HCT116 (cell line): Measurements from ENCODE around the gene SNRNP25. TPM values are rescaled to one million over a fixed set of nuclear protein-coding genes. Genes with fewer than 3 reads are reported as not detected.

Source experiments
- ATAC-seq: fragments of 200-7000 bp; cut with Tn5 transposase; 2 replicates; pipeline ENCODE4 v1.9.1; 2020; ENCODE audit warnings: mild to moderate bottlenecking, moderate library complexity
- BruUV-seq: library from RNA; stranded (reverse); fragments of 400-500 nt; replicated peaks from 2 replicates; lab custom pipeline; 2021; lab: Mats Ljungman, UMichigan
- CTCF ChIA-PET: fragments of 300-600 bp; sonication (Branson Sonifier 250); formaldehyde crosslinking; loops from one replicate; lab custom pipeline; 2021; ENCODE audit warnings: antibody characterized with exemption; lab: Charles Lee
- POLR2A ChIA-PET: fragments of 300-600, 350-600 bp; sonication (Branson Sonifier 250); formaldehyde crosslinking; loops from one replicate; lab custom pipeline; 2021; ENCODE audit warnings: antibody characterized with exemption; lab: Charles Lee
- RAD21 ChIA-PET, 2 experiments: fragments of 300-600 bp; sonication (Branson Sonifier 250); formaldehyde crosslinking; loops; one replicate each; lab custom pipeline; 2023; ENCODE audit warnings: low total read pairs in 2 of 2; ENCODE audit not compliant: uncharacterized antibody in 2 of 2, unreplicated experiment in 2 of 2, low non-redundant PET in 1 of 2; lab: Charles Lee
- DNase-seq: peaks from one replicate; pipeline ENCODE4 v3.0.0-alpha.2; 2010; ENCODE audit warnings: low read depth, low spot score
- H2AFZ ChIP-seq: fragments of 200-600 bp; shearing (Covaris generic), sonication (generic); 2 replicates; pipeline ENCODE4 v1.6.1; 2017; ENCODE audit warnings: low read depth, mixed run types, mixed read lengths, antibody characterized with exemption, low read length; ENCODE audit not compliant: poor library complexity, severe bottlenecking
- H3K27ac ChIP-seq: 2 replicates; pipeline ENCODE4 v1.5.1; 2012; ENCODE audit warnings: low read depth, low read length
- H3K27me3 ChIP-seq: fragments of 200-600 bp; sonication (generic); 2 replicates; pipeline ENCODE4 v1.6.1; 2016; ENCODE audit warnings: mixed run types, low read length, mixed read lengths; ENCODE audit not compliant: insufficient read depth
- H3K36me3 ChIP-seq, 2 experiments: fragments of 200-500 bp in 1 of 2; fragments of 200-600 bp in 1 of 2; sonication (Bioruptor generic) in 1 of 2; sonication (generic) in 1 of 2; 2 replicates each; pipeline versions ENCODE4 v1.5.1 to v1.6.1; 2014 to 2016; ENCODE audit warnings: low read length in 2 of 2, inconsistent platforms in 1 of 2, mixed read lengths in 1 of 2, mixed run types in 1 of 2; ENCODE audit not compliant: insufficient read depth in 2 of 2, control insufficient read depth in 1 of 2
- H3K4me1 ChIP-seq, 2 experiments: fragments of 200-600 bp in 1 of 2; sonication (generic) in 1 of 2; 2 replicates each; pipeline versions ENCODE4 v1.5.1 to v1.6.1; 2012 to 2017; ENCODE audit warnings: low read length in 2 of 2, inconsistent platforms in 1 of 2, mild to moderate bottlenecking in 1 of 2, mixed read lengths in 1 of 2, mixed run types in 1 of 2, moderate library complexity in 1 of 2; ENCODE audit not compliant: insufficient read depth in 2 of 2, control insufficient read depth in 1 of 2
- H3K4me2 ChIP-seq: fragments of 200-600 bp; sonication (generic); 2 replicates; pipeline ENCODE4 v1.6.1; 2017; ENCODE audit warnings: mixed run types, low read length, mixed read lengths
- H3K4me3 ChIP-seq, 2 experiments: fragments of 200-600 bp in 1 of 2; sonication (generic) in 1 of 2; replicated peaks in 1 of 2; 2 replicates each; pipeline ENCODE4 v1.5.1; 2011 to 2016; ENCODE audit warnings: low read length in 2 of 2, control low read depth in 1 of 2, low read depth in 1 of 2, mild to moderate bottlenecking in 1 of 2, mixed read lengths in 1 of 2, mixed run types in 1 of 2
- H3K79me2 ChIP-seq: fragments of 200-600 bp; sonication (generic); 2 replicates; pipeline ENCODE4 v1.6.1; 2017; ENCODE audit warnings: mild to moderate bottlenecking, mixed run types, low read length, moderate library complexity, mixed read lengths; ENCODE audit not compliant: insufficient read depth
- H3K9ac ChIP-seq: fragments of 200-600 bp; sonication (generic); 2 replicates; pipeline ENCODE4 v1.6.1; 2016; ENCODE audit warnings: low read length, mixed read lengths
- H3K9me2 ChIP-seq: fragments of 200-600 bp; sonication (generic), shearing (Covaris generic); 2 replicates; pipeline ENCODE4 v1.6.1; 2017; ENCODE audit warnings: mixed run types, mild to moderate bottlenecking, moderate library complexity; ENCODE audit not compliant: insufficient read depth
- H3K9me3 ChIP-seq, 2 experiments: fragments of 200-500 bp in 1 of 2; fragments of 200-600 bp in 1 of 2; sonication (Bioruptor generic) in 1 of 2; sonication (generic) in 1 of 2; 2 replicates each; pipeline ENCODE4 v1.6.1; 2014 to 2017; ENCODE audit warnings: low read length in 2 of 2, mixed read lengths in 2 of 2, inconsistent platforms in 1 of 2, low read depth in 1 of 2, mild to moderate bottlenecking in 1 of 2, mixed run types in 1 of 2, moderate library complexity in 1 of 2; ENCODE audit not compliant: control insufficient read depth in 1 of 2, insufficient read depth in 1 of 2
- H4K20me1 ChIP-seq: fragments of 200-600 bp; sonication (generic), shearing (Covaris generic); 2 replicates; pipeline ENCODE4 v1.6.1; 2017; ENCODE audit warnings: mixed run types, mild to moderate bottlenecking, moderate library complexity; ENCODE audit not compliant: insufficient read depth
- CEBPB ChIP-seq: IDR thresholded peaks from 2 replicates; pipeline ENCODE4 v1.6.1; 2012; ENCODE audit warnings: low read depth
- EGR1 ChIP-seq: IDR thresholded peaks from 2 replicates; pipeline ENCODE4 v1.6.1; 2012; ENCODE audit warnings: low read depth
- ELF1 ChIP-seq: IDR thresholded peaks from 2 replicates; pipeline ENCODE4 v1.6.1; 2012; ENCODE audit warnings: low read depth, borderline replicate concordance
- EZH2 ChIP-seq: fragments of 200-600 bp; sonication (generic); IDR thresholded peaks from 2 replicates; pipeline ENCODE4 v1.6.1; 2017; ENCODE audit warnings: antibody characterized with exemption, mixed run types
- EZH2phosphoT487 ChIP-seq: fragments of 200-600 bp; IDR thresholded peaks from 2 replicates; pipeline ENCODE4 v1.6.1; 2018; ENCODE audit warnings: antibody characterized with exemption, borderline replicate concordance
- FOSL1 ChIP-seq: IDR thresholded peaks from 2 replicates; pipeline ENCODE4 v1.6.1; 2012; ENCODE audit warnings: low read depth
- JUND ChIP-seq: IDR thresholded peaks from 2 replicates; pipeline ENCODE4 v1.6.1; 2012
- MAX ChIP-seq: IDR thresholded peaks from 2 replicates; pipeline ENCODE4 v1.6.1; 2012
- POLR2AphosphoS5 ChIP-seq: IDR thresholded peaks from 2 replicates; pipeline ENCODE4 v1.6.1; 2011; ENCODE audit warnings: mild to moderate bottlenecking, low read depth, low read length, moderate library complexity
- RAD21 ChIP-seq: IDR thresholded peaks from 2 replicates; pipeline ENCODE4 v1.6.1; 2012; ENCODE audit warnings: low read depth, mild to moderate bottlenecking
- REST ChIP-seq: IDR thresholded peaks from 2 replicates; pipeline ENCODE4 v1.6.1; 2012; ENCODE audit warnings: low read depth
- SIN3A ChIP-seq: IDR thresholded peaks from 2 replicates; pipeline ENCODE4 v1.6.1; 2012; ENCODE audit warnings: low read depth
- SP1 ChIP-seq: IDR thresholded peaks from 2 replicates; pipeline ENCODE4 v1.6.1; 2012; ENCODE audit warnings: low read depth
- TCF7L2 ChIP-seq: IDR thresholded peaks from 2 replicates; pipeline ENCODE4 v1.7.0; 2011; ENCODE audit warnings: borderline replicate concordance, inconsistent platforms; ENCODE audit not compliant: insufficient read depth, insufficient read length; ENCODE audit errors: extremely low read depth
- YY1 ChIP-seq: IDR thresholded peaks from 2 replicates; pipeline ENCODE4 v1.6.1; 2011; ENCODE audit warnings: low read length, low read depth, moderate library complexity, mild to moderate bottlenecking; ENCODE audit not compliant: insufficient replicate concordance; ENCODE audit errors: extremely low read depth
- ZFX ChIP-seq: fragments of 450-650 bp; IDR thresholded peaks from 2 replicates; pipeline ENCODE4 v1.6.1; 2017
- ZNF274 ChIP-seq: fragments of 200-500 bp; sonication (Bioruptor generic); IDR thresholded peaks from 2 replicates; pipeline ENCODE4 v1.6.1; 2014; ENCODE audit warnings: mild to moderate bottlenecking, low read depth, low read length, inconsistent platforms
- intact Hi-C: fragments of 100-400 bp; cut with micrococcal nuclease; formaldehyde crosslinking; loops from 2 replicates; pipeline ENCODE4 v1.10.0; 2022
- total RNA-seq: library from RNA; stranded (reverse); gene quantifications from one replicate; pipeline ENCODE4 v1.2.1, GENCODE V29; 2021; ENCODE audit not compliant: unreplicated experiment
- TF ChIP-seq, protein P1 (sequence below): IDR thresholded peaks from 2 replicates; pipeline ENCODE4 v1.6.1; 2011; ENCODE audit warnings: mild to moderate bottlenecking, low read length, moderate library complexity; ENCODE audit not compliant: insufficient replicate concordance; ENCODE audit errors: extremely low read depth
- TF ChIP-seq, protein P2 (sequence below): IDR thresholded peaks from 2 replicates; pipeline ENCODE4 v1.6.1; 2012
- TF ChIP-seq, protein P3 (sequence below), 3 experiments: fragments of 200-600 bp in 1 of 3; sonication (generic) in 1 of 3; IDR thresholded peaks in 2 of 3; conservative IDR thresholded peaks in 1 of 3; 2 replicates each; pipeline ENCODE4 v1.5.1; 2012 to 2017; ENCODE audit warnings: low read depth in 2 of 3, low read length in 2 of 3, antibody characterized with exemption in 1 of 3, borderline replicate concordance in 1 of 3, control low read depth in 1 of 3, mild to moderate bottlenecking in 1 of 3, mixed read lengths in 1 of 3, mixed run types in 1 of 3, moderate library complexity in 1 of 3; ENCODE audit not compliant: insufficient read depth in 1 of 3

The SNRNP25 gene
- total RNA-seq, 1 experiment from 2014 or later, result 24.5 TPM

DNA sequence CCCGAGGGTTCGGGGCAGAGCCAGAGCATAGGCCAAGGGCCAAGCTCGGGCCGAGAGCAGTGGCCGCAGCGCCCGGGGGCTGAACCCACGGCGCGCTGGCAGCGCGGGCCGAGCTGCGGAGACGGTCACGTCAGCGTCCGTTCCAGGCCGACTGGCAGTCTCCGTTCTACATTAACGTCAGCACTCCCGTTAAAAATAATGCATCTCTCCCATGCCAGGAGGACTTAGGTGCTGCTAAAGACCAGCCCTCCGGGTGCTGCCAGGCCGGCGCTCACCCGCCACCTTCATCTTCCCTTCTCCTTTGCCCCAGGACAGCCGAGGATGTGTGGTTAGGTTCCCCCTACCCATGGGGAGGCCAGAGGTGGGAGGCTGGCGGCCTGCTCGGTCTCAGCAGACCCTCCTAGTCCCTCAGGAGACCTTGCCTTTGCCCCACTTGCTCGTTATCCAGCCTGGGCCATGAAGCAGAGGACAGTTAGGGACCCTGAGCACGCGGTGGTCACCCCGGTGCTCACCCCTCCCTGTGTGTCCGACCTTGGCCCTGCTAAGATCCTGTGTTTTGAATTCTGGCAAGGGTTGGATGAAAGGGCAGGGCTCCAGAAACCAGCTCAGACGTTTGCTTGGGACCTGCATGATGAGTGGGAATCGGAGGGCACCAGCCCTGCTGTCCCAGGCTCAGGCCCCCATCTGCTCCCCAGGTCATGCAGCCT, 25.0 kb downstream of the SNRNP25 start:
- Histone ChIP-seq H3K9me2 (no peaks in the 10 kb centered on the region), H2AFZ (no peak overlapping the region), H4K20me1 (no peaks in the 10 kb centered on the region), H3K36me3 (no peaks in the 10 kb centered on the region), H3K27me3 (no peaks in the 10 kb centered on the region), H3K9ac (peak overlapping the region; percentile 71), H3K9me3 (no peaks in the 10 kb centered on the region), H3K4me3 (peak overlapping the region; percentile 62 to 68), H3K4me2 (peak overlapping the region; percentile 80), H3K79me2 (0 out of 2 replicates have a peak, but pooled peaks cover 4% of the 10 kb centered on the region), H3K4me1 (peaks cover 18 to 24% of the 10 kb centered on the region in 2 experiments), H3K27ac (peak overlapping the region; percentile 90)
- ATAC-seq (peak; percentile 12), DNase-seq (no peak)
- RAD21 ChIA-PET, result no interaction called here
- CTCF ChIA-PET, result no interaction called here
- TSS peak; percentile 48 for BruUV-seq
- POLR2A ChIA-PET, result no interaction called here
- TF ChIP-seq, protein P1, sequence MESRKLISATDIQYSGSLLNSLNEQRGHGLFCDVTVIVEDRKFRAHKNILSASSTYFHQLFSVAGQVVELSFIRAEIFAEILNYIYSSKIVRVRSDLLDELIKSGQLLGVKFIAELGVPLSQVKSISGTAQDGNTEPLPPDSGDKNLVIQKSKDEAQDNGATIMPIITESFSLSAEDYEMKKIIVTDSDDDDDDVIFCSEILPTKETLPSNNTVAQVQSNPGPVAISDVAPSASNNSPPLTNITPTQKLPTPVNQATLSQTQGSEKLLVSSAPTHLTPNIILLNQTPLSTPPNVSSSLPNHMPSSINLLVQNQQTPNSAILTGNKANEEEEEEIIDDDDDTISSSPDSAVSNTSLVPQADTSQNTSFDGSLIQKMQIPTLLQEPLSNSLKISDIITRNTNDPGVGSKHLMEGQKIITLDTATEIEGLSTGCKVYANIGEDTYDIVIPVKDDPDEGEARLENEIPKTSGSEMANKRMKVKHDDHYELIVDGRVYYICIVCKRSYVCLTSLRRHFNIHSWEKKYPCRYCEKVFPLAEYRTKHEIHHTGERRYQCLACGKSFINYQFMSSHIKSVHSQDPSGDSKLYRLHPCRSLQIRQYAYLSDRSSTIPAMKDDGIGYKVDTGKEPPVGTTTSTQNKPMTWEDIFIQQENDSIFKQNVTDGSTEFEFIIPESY, result no peak
- no peak for TF ChIP-seq MAX
- no peak for TF ChIP-seq ZNF274
- TF ChIP-seq, protein P2, sequence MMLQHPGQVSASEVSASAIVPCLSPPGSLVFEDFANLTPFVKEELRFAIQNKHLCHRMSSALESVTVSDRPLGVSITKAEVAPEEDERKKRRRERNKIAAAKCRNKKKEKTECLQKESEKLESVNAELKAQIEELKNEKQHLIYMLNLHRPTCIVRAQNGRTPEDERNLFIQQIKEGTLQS, result no peak
- no peak for TF ChIP-seq JUND
- TF ChIP-seq CEBPB, result no peak
- TF ChIP-seq RAD21, result no peak
- TF ChIP-seq POLR2AphosphoS5, result no peak
- TF ChIP-seq EGR1, result no peak
- TF ChIP-seq ELF1, result no peak
- TF ChIP-seq YY1, result no peak
- no peak for TF ChIP-seq SIN3A
- TF ChIP-seq REST, result no peak
- no peak for TF ChIP-seq SP1
- no peak for TF ChIP-seq TCF7L2
- TF ChIP-seq EZH2, result no peak
- no peak; the same call in 1 of the 2 replicates for TF ChIP-seq ZFX
- no peak for TF ChIP-seq EZH2phosphoT487
- TF ChIP-seq FOSL1, result no peak
- TF ChIP-seq, protein P3, sequence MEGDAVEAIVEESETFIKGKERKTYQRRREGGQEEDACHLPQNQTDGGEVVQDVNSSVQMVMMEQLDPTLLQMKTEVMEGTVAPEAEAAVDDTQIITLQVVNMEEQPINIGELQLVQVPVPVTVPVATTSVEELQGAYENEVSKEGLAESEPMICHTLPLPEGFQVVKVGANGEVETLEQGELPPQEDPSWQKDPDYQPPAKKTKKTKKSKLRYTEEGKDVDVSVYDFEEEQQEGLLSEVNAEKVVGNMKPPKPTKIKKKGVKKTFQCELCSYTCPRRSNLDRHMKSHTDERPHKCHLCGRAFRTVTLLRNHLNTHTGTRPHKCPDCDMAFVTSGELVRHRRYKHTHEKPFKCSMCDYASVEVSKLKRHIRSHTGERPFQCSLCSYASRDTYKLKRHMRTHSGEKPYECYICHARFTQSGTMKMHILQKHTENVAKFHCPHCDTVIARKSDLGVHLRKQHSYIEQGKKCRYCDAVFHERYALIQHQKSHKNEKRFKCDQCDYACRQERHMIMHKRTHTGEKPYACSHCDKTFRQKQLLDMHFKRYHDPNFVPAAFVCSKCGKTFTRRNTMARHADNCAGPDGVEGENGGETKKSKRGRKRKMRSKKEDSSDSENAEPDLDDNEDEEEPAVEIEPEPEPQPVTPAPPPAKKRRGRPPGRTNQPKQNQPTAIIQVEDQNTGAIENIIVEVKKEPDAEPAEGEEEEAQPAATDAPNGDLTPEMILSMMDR (IDR thresholded peaks at IDR 0.05 in 2 of 3, conservative IDR thresholded peaks at IDR 0.05 in 1 of 3; ENCODE audit: borderline replicate concordance in 1 of 3, insufficient read depth in 1 of 3, low read depth in 2 of 3, low read length in 2 of 3), result no peak
- intact Hi-C loops, result no loop called here
